ENCODE results near the gene PLP1. TPM values are rescaled to one million over a fixed set of nuclear protein-coding genes. Genes with fewer than 3 reads are reported as not detected.

Gene PLP1
- polyA plus RNA-seq, 1 of the 3 experiments (the other 2 are of a cell fraction), result 0.90 TPM

- no peaks in the 10 kb centered on the region for H3K36me3 ChIP-seq (replicated peaks in 1 of 2; ENCODE audit: control insufficient read depth in 1 of 2, insufficient read depth in 2 of 2, low read length in 1 of 2)
- no peaks in the 10 kb centered on the region; the same call in 1 of the 2 replicates for H3K27me3 ChIP-seq (ENCODE audit: insufficient read depth)
- no peak within 1 kb of the TSS; the same call in 1 of the 2 replicates for H3K9ac ChIP-seq
- DNase-seq, result peak; percentile 83
- H3K27ac ChIP-seq (ENCODE audit: low read depth in 2 of 2, low read length in 1 of 2), result peak within 1 kb of the TSS in 1 of 2 experiments; percentile 12; a peak in 2 of 4 replicates
- H4K20me1 ChIP-seq (ENCODE audit: insufficient read depth), result no peaks in the 10 kb centered on the region
- no peaks in the 10 kb centered on the region for H3F3A ChIP-seq (replicated peaks; ENCODE audit: insufficient read depth)
- peak within 1 kb of the TSS; percentile 63 to 65 for H3K4me3 ChIP-seq (ENCODE audit: low read depth in 2 of 2, low read length in 1 of 2)
- peaks cover 0 to 8% of the 10 kb centered on the region in 2 experiments; a peak in 1 of 4 replicates for H3K4me1 ChIP-seq (ENCODE audit: control insufficient read depth in 1 of 2, insufficient read depth in 2 of 2, low read depth in 1 of 2, low read length in 1 of 2)
- no peaks in the 10 kb centered on the region for H3K9me3 ChIP-seq
- H3K9me2 ChIP-seq, result no peaks in the 10 kb centered on the region
- 8% methylated on average over 24 of the region's 54 CpGs for WGBS (ENCODE audit: low lambda C conversion rate)
- ChIA-PET CTCF (interaction anchor here (0.8 to 3.6 kb wide), 5 partner anchors 13 to 85 kb away, joined by 3 to 22 read pairs (median 3); no protein-coding TSS in a partner anchor), POLR2A (interaction anchor here (0.5 to 1.4 kb wide), 3 partner anchors 13 to 145 kb away, joined by 3 to 4 read pairs (median 3); no protein-coding TSS in a partner anchor)
- H3K4me2 ChIP-seq, result peak within 1 kb of the TSS; percentile 70
- no peaks in the 10 kb centered on the region for H3K79me2 ChIP-seq (ENCODE audit: insufficient read depth)
- H2AFZ ChIP-seq (ENCODE audit: low read depth), result peak within 1 kb of the TSS; percentile 78; the same call in 1 of the 2 replicates
- TF ChIP-seq, protein P1, sequence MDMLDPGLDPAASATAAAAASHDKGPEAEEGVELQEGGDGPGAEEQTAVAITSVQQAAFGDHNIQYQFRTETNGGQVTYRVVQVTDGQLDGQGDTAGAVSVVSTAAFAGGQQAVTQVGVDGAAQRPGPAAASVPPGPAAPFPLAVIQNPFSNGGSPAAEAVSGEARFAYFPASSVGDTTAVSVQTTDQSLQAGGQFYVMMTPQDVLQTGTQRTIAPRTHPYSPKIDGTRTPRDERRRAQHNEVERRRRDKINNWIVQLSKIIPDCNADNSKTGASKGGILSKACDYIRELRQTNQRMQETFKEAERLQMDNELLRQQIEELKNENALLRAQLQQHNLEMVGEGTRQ (IDR thresholded peaks at IDR 0.05; ENCODE audit: borderline replicate concordance, low read depth, low read length), result no peak
- TF ChIP-seq MAX (IDR thresholded peaks at IDR 0.05; ENCODE audit: low read depth) (peak; percentile 38; the same call in 1 of the 2 replicates), MXI1 (IDR thresholded peaks at IDR 0.05; ENCODE audit: low read depth, low read length) (peak; percentile 52; the same call in 1 of the 2 replicates)
Measured at GRCh38 chrX:103831803-103832544, 55.3 kb downstream of the PLP1 start, which contains the start of gene RAB9B. RAB9B (minus strand) TSS chrX:103832257; CDS start chrX:103825784, 6,473 bp downstream.

- no peaks in the 10 kb centered on the region for H3F3A ChIP-seq (replicated peaks; ENCODE audit: insufficient read depth)
- 26% methylated on average over 1 of the region's 1 CpG for WGBS (ENCODE audit: low lambda C conversion rate)
- H3K9ac ChIP-seq, result no peak overlapping the region
- no peak for TF ChIP-seq TAF1 (IDR thresholded peaks at IDR 0.05; ENCODE audit: borderline replicate concordance, low read depth, low read length)
- TF ChIP-seq RCOR1 (IDR thresholded peaks at IDR 0.05; ENCODE audit: low read length), result no peak
- no peak for TF ChIP-seq NRF1 (IDR thresholded peaks at IDR 0.05; ENCODE audit: low read depth, low read length)
- TF ChIP-seq JUND (IDR thresholded peaks at IDR 0.05), result no peak
- TF ChIP-seq EP300 (IDR thresholded peaks at IDR 0.05; ENCODE audit: borderline replicate concordance in 1 of 2, low read depth in 1 of 2, low read length in 1 of 2), result no peak
- no peak for TF ChIP-seq SIN3A (IDR thresholded peaks at IDR 0.05; ENCODE audit: borderline replicate concordance, low read depth, low read length)
- no peak for TF ChIP-seq MXI1 (IDR thresholded peaks at IDR 0.05; ENCODE audit: low read depth, low read length)
- TF ChIP-seq, protein P2, sequence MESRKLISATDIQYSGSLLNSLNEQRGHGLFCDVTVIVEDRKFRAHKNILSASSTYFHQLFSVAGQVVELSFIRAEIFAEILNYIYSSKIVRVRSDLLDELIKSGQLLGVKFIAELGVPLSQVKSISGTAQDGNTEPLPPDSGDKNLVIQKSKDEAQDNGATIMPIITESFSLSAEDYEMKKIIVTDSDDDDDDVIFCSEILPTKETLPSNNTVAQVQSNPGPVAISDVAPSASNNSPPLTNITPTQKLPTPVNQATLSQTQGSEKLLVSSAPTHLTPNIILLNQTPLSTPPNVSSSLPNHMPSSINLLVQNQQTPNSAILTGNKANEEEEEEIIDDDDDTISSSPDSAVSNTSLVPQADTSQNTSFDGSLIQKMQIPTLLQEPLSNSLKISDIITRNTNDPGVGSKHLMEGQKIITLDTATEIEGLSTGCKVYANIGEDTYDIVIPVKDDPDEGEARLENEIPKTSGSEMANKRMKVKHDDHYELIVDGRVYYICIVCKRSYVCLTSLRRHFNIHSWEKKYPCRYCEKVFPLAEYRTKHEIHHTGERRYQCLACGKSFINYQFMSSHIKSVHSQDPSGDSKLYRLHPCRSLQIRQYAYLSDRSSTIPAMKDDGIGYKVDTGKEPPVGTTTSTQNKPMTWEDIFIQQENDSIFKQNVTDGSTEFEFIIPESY (IDR thresholded peaks at IDR 0.05; ENCODE audit: borderline replicate concordance, low read depth), result no peak
- TF ChIP-seq, protein P1 (IDR thresholded peaks at IDR 0.05; ENCODE audit: borderline replicate concordance, low read depth, low read length), result no peak
- no peak for TF ChIP-seq CHD2 (IDR thresholded peaks at IDR 0.05; ENCODE audit: low read length, partially characterized antibody)
- no peak for TF ChIP-seq EZH2phosphoT487 (IDR thresholded peaks at IDR 0.05; ENCODE audit: borderline replicate concordance, low read depth)
- no peak for TF ChIP-seq FOSL2 (IDR thresholded peaks at IDR 0.05; ENCODE audit: borderline replicate concordance, low read depth)
- no peak for TF ChIP-seq PBX3 (IDR thresholded peaks at IDR 0.05)
- no peaks in the 10 kb centered on the region for H3K9me3 ChIP-seq
- H3K36me3 ChIP-seq (replicated peaks in 1 of 2; ENCODE audit: control insufficient read depth in 1 of 2, insufficient read depth in 2 of 2, low read length in 1 of 2), result no peaks in the 10 kb centered on the region
- DNase-seq, result no peak
- no peaks in the 10 kb centered on the region for H3K9me2 ChIP-seq
- no peak overlapping the region for H3K27ac ChIP-seq (ENCODE audit: low read depth in 2 of 2, low read length in 1 of 2)
- H4K20me1 ChIP-seq (ENCODE audit: insufficient read depth), result no peaks in the 10 kb centered on the region
- no peaks in the 10 kb centered on the region for H3K4me1 ChIP-seq (ENCODE audit: control insufficient read depth in 1 of 2, insufficient read depth in 2 of 2, low read depth in 1 of 2, low read length in 1 of 2)
- no peaks in the 10 kb centered on the region for H3K27me3 ChIP-seq (ENCODE audit: insufficient read depth)
- H2AFZ ChIP-seq (ENCODE audit: low read depth), result no peak overlapping the region
- POLR2A ChIA-PET, result no interaction called here
- no peaks in the 10 kb centered on the region for H3K79me2 ChIP-seq (ENCODE audit: insufficient read depth)
- no peak overlapping the region for H3K4me3 ChIP-seq (ENCODE audit: low read depth in 2 of 2, low read length in 1 of 2)
- no peak overlapping the region for H3K4me2 ChIP-seq
- CTCF ChIA-PET, result interaction anchor here (0.6 to 1.4 kb wide), 3 partner anchors 11 to 297 kb away, joined by 3 to 4 read pairs (median 4); no protein-coding TSS in a partner anchor
Measured at GRCh38 chrX:103839404-103839803, 62.8 kb downstream of the PLP1 start.
